ENCODE results near the gene PFDN1.

The PFDN1 gene

GRCh38 chr5:140328036-140328764, 25.3 kb upstream of the PFDN1 start:
- no peak for DNase-seq

- DNase-seq: no peak
Observed at GRCh38 chr5:140327589-140327988, 24.7 kb upstream of the PFDN1 start.

GRCh38 chr5:140325486-140325885, 22.6 kb upstream of the PFDN1 start:
- no peak for DNase-seq

GRCh38 chr5:140324617-140325241, 21.8 kb upstream of the PFDN1 start:
- no peak for DNase-seq

- no peak for DNase-seq
Observed at GRCh38 chr5:140324041-140324600, 21.2 kb upstream of the PFDN1 start.

GRCh38 chr5:140322751-140323731, 20.1 kb upstream of the PFDN1 start:
- DNase-seq: no peak

- DNase-seq: no peak
Observed at GRCh38 chr5:140321796-140322195, 18.9 kb upstream of the PFDN1 start.

- DNase-seq: no peak
Observed at GRCh38 chr5:140319833-140320232, 16.9 kb upstream of the PFDN1 start.

GRCh38 chr5:140318792-140319191, 15.9 kb upstream of the PFDN1 start:
- DNase-seq: no peak

GRCh38 chr5:140317859-140318258, 15.0 kb upstream of the PFDN1 start:
- no peak for DNase-seq

- no peak for DNase-seq
Observed at GRCh38 chr5:140312791-140313189, 9.9 kb upstream of the PFDN1 start.

GRCh38 chr5:140312067-140312790, 9.3 kb upstream of the PFDN1 start:
- no peak for DNase-seq

GRCh38 chr5:140311011-140311467, 8.1 kb upstream of the PFDN1 start:
- DNase-seq: no peak

- DNase-seq: no peak
Observed at GRCh38 chr5:140310434-140310833, 7.5 kb upstream of the PFDN1 start.

- no peak for DNase-seq
Observed at GRCh38 chr5:140309706-140310249, 6.9 kb upstream of the PFDN1 start.

GRCh38 chr5:140305471-140305870, 2.6 kb upstream of the PFDN1 start:
- no peak for DNase-seq

GRCh38 chr5:140303966-140304365, 1.1 kb upstream of the PFDN1 start:
- DNase-seq: no peak

GRCh38 chr5:140301136-140301535, 1.8 kb downstream of the PFDN1 start:
- no peak for DNase-seq

GRCh38 chr5:140299056-140299455, 3.8 kb downstream of the PFDN1 start:
- no peak for DNase-seq

- DNase-seq: no peak
Observed at GRCh38 chr5:140298183-140298601, 4.7 kb downstream of the PFDN1 start.

GRCh38 chr5:140297283-140297682, 5.6 kb downstream of the PFDN1 start:
- no peak for DNase-seq

GRCh38 chr5:140296289-140296688, 6.6 kb downstream of the PFDN1 start:
- DNase-seq: no peak
